Activated CD4-positive, alpha-beta memory T cell treated with anti-CD3 and anti-CD28 coated beads, Interleukin-2, amount 10 ng/mL, durations not matched to agents 7 days and 5 days (primary cell): Measurements from ENCODE around the gene FNDC1. TPM values are rescaled to one million over a fixed set of nuclear protein-coding genes. Genes with fewer than 3 reads are reported as not detected.

Source experiments
- CTCF ChIA-PET: fragments of 350-600 bp; sonication (Branson Sonifier 250); formaldehyde crosslinking; loops from one replicate; lab custom pipeline; 2021; ENCODE audit warnings: antibody characterized with exemption, inconsistent platforms; lab: Charles Lee
- POLR2A ChIA-PET: fragments of 350-600 bp; sonication (Branson Sonifier 250); formaldehyde crosslinking; loops from one replicate; lab custom pipeline; 2021; ENCODE audit warnings: antibody characterized with exemption; lab: Charles Lee
- DNase-seq: peaks from one replicate; pipeline ENCODE4 v3.0.0-alpha.2; 2020
- H3K27ac Mint-ChIP-seq: one replicate; pipeline ENCODE4 v1.8.0; 2021; ENCODE audit warnings: mild to moderate bottlenecking, mixed read lengths
- H3K27me3 Mint-ChIP-seq: one replicate; pipeline ENCODE4 v1.8.0; 2021; ENCODE audit warnings: mixed read lengths
- H3K36me3 Mint-ChIP-seq: one replicate; pipeline ENCODE4 v1.8.0; 2021; ENCODE audit warnings: low read depth, mixed read lengths
- H3K4me1 Mint-ChIP-seq: one replicate; pipeline ENCODE4 v1.8.0; 2021; ENCODE audit warnings: mixed read lengths
- H3K4me3 Mint-ChIP-seq: one replicate; pipeline ENCODE4 v1.8.0; 2021; ENCODE audit warnings: mild to moderate bottlenecking, mixed read lengths
- H3K9me3 Mint-ChIP-seq: one replicate; pipeline ENCODE4 v1.8.0; 2021; ENCODE audit warnings: mixed read lengths
- total RNA-seq, 2 experiments: library from RNA; stranded (reverse); gene quantifications; one replicate each; pipeline ENCODE4 v1.2.3, GENCODE V29; 2021

The FNDC1 gene
- total RNA-seq, 2 experiments from 2014 or later, result not detected

- H3K9me3 Mint-ChIP-seq, result no peaks in the 10 kb centered on the region
- POLR2A ChIA-PET, result no interaction called here
- no peaks in the 10 kb centered on the region for H3K27me3 Mint-ChIP-seq
- DNase-seq, result no peak
- no peak overlapping the region for H3K4me3 Mint-ChIP-seq
- H3K4me1 Mint-ChIP-seq, result no peaks in the 10 kb centered on the region
- CTCF ChIA-PET, result no interaction called here
- no peak overlapping the region for H3K27ac Mint-ChIP-seq
- no peaks in the 10 kb centered on the region for H3K36me3 Mint-ChIP-seq
Measured at GRCh38 chr6:159309723-159310122, 140.5 kb downstream of the FNDC1 start.

- no peaks in the 10 kb centered on the region for H3K4me1 Mint-ChIP-seq
- ChIA-PET POLR2A (no interaction called here), CTCF (no interaction called here)
- H3K27me3 Mint-ChIP-seq, result no peaks in the 10 kb centered on the region
- DNase-seq, result no peak
- no peak overlapping the region for H3K4me3 Mint-ChIP-seq
- no peak overlapping the region for H3K27ac Mint-ChIP-seq
- no peaks in the 10 kb centered on the region for H3K36me3 Mint-ChIP-seq
- H3K9me3 Mint-ChIP-seq, result no peaks in the 10 kb centered on the region
Measured at GRCh38 chr6:159311618-159312017, 142.4 kb downstream of the FNDC1 start.

GRCh38 chr6:159312206-159312605 lies 143.0 kb downstream of the FNDC1 start:
- no peak overlapping the region for H3K27ac Mint-ChIP-seq

GRCh38 chr6:159313018-159313417 lies 143.8 kb downstream of the FNDC1 start:
- ChIA-PET CTCF (no interaction called here), POLR2A (no interaction called here)
- no peak for DNase-seq
- Mint-ChIP-seq H3K36me3 (no peaks in the 10 kb centered on the region), H3K4me3 (no peak overlapping the region), H3K4me1 (no peaks in the 10 kb centered on the region), H3K27me3 (peaks cover 2% of the 10 kb centered on the region), H3K9me3 (no peaks in the 10 kb centered on the region), H3K27ac (no peak overlapping the region)

More at GRCh38 chr6:159312206-159312605, 143.0 kb downstream of the FNDC1 start:
- Mint-ChIP-seq H3K27me3 (no peaks in the 10 kb centered on the region), H3K4me1 (no peaks in the 10 kb centered on the region), H3K4me3 (no peak overlapping the region), H3K36me3 (no peaks in the 10 kb centered on the region), H3K9me3 (no peaks in the 10 kb centered on the region)
- DNase-seq, result no peak
- POLR2A ChIA-PET, result no interaction called here
- CTCF ChIA-PET, result no interaction called here

GRCh38 chr6:159315562-159315961 lies 146.4 kb downstream of the FNDC1 start:
- Mint-ChIP-seq H3K4me3 (no peak overlapping the region), H3K4me1 (no peaks in the 10 kb centered on the region), H3K9me3 (no peaks in the 10 kb centered on the region), H3K27me3 (peaks cover 13% of the 10 kb centered on the region), H3K36me3 (no peaks in the 10 kb centered on the region), H3K27ac (no peak overlapping the region)
- no peak for DNase-seq
- ChIA-PET POLR2A (no interaction called here), CTCF (no interaction called here)

- no peaks in the 10 kb centered on the region for H3K4me1 Mint-ChIP-seq
- ChIA-PET CTCF (no interaction called here), POLR2A (no interaction called here)
- no peaks in the 10 kb centered on the region for H3K36me3 Mint-ChIP-seq
- H3K27ac Mint-ChIP-seq, result no peak overlapping the region
- no peak for DNase-seq
- no peak overlapping the region for H3K4me3 Mint-ChIP-seq
- H3K27me3 Mint-ChIP-seq, result peaks cover 13% of the 10 kb centered on the region
- H3K9me3 Mint-ChIP-seq, result no peaks in the 10 kb centered on the region
Measured at GRCh38 chr6:159317430-159317829, 148.2 kb downstream of the FNDC1 start.

GRCh38 chr6:159321267-159321666 lies 152.1 kb downstream of the FNDC1 start:
- peaks cover 13% of the 10 kb centered on the region for H3K27me3 Mint-ChIP-seq
- H3K9me3 Mint-ChIP-seq, result no peaks in the 10 kb centered on the region
- ChIA-PET CTCF (no interaction called here), POLR2A (no interaction called here)
- no peak overlapping the region for H3K4me3 Mint-ChIP-seq
- no peak for DNase-seq
- no peaks in the 10 kb centered on the region for H3K4me1 Mint-ChIP-seq
- H3K36me3 Mint-ChIP-seq, result no peaks in the 10 kb centered on the region
- H3K27ac Mint-ChIP-seq, result no peak overlapping the region

Other genes starting within 250 kb of the FNDC1 start
- 1 to 10 TPM; 3.4 to 3.7 TPM for gene RSPH3, start 169.2 kb upstream of the FNDC1 start, total RNA-seq
- gene TAGAP, start 124.4 kb upstream of the FNDC1 start, total RNA-seq, result 10 to 100 TPM; 52.0 to 53.2 TPM